ENCODE measurements around the gene NANOS2. TPM values are rescaled to one million over a fixed set of nuclear protein-coding genes. Genes with fewer than 3 reads are reported as not detected.

Gene NANOS2
- total and polyA plus RNA-seq, 2 of the 4 experiments (the other 2 are of a cell fraction), result not detected

DNA sequence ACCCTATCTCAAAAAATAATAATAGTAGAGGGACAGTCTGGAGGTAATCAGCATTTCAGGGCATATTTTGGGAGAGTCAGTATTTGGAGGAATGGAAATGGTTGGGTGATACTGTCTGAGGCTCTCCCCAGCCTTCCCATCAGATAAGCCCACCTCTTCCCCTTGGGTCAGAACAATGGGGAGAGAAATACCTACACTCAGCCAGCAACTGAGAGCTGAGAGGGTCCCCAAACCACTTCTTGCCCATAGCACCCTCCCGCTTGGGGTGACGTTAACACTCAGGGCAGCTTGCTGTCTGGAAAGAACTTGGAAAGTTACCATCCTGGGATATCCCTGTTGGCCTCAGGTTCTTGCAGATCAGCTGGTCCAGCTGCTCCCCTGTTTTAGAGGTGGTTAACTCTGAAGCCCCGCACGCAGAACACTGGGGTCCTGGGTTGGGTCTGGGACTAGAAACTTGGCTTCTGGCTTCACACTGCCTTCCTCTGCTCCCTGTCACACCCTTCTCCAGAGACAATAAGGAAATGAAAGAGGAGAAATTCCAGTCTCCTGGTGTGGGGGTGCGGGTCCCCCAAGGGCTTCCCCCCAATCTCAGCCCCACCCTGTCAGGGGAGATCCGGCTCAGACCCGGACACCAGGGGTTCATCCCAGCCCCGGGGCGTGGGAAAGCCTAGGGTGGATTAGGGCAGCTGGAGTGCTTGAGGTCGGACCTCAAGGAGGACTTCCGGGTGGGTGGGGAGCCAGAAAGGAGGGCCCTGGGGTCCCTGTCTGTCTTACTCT, 48.0 kb downstream of the NANOS2 start:
- Histone ChIP-seq H2BK15ac (ENCODE audit: low read depth, low read length) (no peak overlapping the region), H3K9me3 (ENCODE audit: control insufficient read depth, insufficient read depth, low read length) (peaks cover 2% of the 10 kb centered on the region; the same call in 1 of the 2 replicates), H3K4ac (ENCODE audit: low read depth, low read length) (no peak overlapping the region), H2AFZ (replicated peaks; ENCODE audit: low read length, poor library complexity) (no peak overlapping the region), H2BK120ac (ENCODE audit: low read depth, low read length) (no peak overlapping the region), H2BK5ac (ENCODE audit: low read depth, low read length, poor library complexity, severe bottlenecking) (no peak overlapping the region), H3K9ac (ENCODE audit: low read depth, low read length) (no peak overlapping the region), H4K20me1 (ENCODE audit: insufficient read depth, low read length) (peaks cover 8% of the 10 kb centered on the region), H2AK9ac (replicated peaks; ENCODE audit: low read depth, low read length, poor library complexity) (no peak overlapping the region), H3K27ac (ENCODE audit: insufficient read depth, low read length) (no peak overlapping the region), H3K27me3 (ENCODE audit: control insufficient read depth, insufficient read depth, low read length) (peaks cover 41% of the 10 kb centered on the region), H3K4me1 (ENCODE audit: control insufficient read depth, insufficient read depth, low read length) (no peaks in the 10 kb centered on the region), H3K9me1 (ENCODE audit: insufficient read depth, low read length) (no peaks in the 10 kb centered on the region), H3K79me1 (ENCODE audit: low read depth in 1 of 2, low read length in 2 of 2) (peaks cover 0 to 8% of the 10 kb centered on the region in 2 experiments; a peak in 2 of 4 replicates), H3K36me3 (ENCODE audit: control insufficient read depth, insufficient read depth, low read length) (no peaks in the 10 kb centered on the region), H3K18ac (ENCODE audit: low read depth, low read length) (no peak overlapping the region), H2BK20ac (ENCODE audit: low read depth, low read length) (no peak overlapping the region), H3K23ac (ENCODE audit: low read depth, low read length) (no peak overlapping the region), H3K14ac (replicated peaks; ENCODE audit: low read depth, low read length) (no peak overlapping the region), H4K5ac (ENCODE audit: low read depth, low read length) (no peak overlapping the region), H3K4me2 (ENCODE audit: low read depth, low read length) (no peak overlapping the region), H4K8ac (ENCODE audit: low read depth in 2 of 2, low read length in 2 of 2) (no peak overlapping the region), H3K56ac (ENCODE audit: extremely low read depth, insufficient read depth, low read length) (no peak overlapping the region), H4K91ac (ENCODE audit: insufficient read depth, low read depth, low read length) (no peak overlapping the region), H3K4me3 (ENCODE audit: insufficient read depth, low read depth, low read length) (no peak overlapping the region), H2AK5ac (ENCODE audit: low read depth, low read length) (no peak overlapping the region)
- dilution Hi-C loops (cut with HindIII; ENCODE audit: low sequenced_read_pairs, unreplicated experiment), result no loop called here
- ATAC-seq (ENCODE audit: low read depth), result no peak
- no peak for TF ChIP-seq MXI1 (IDR thresholded peaks at IDR 0.05; ENCODE audit: borderline replicate concordance, low read depth, low read length)
- TF ChIP-seq FOS (IDR thresholded peaks at IDR 0.05; ENCODE audit: low read depth, low read length), result no peak
- no peak for TF ChIP-seq BHLHE40 (IDR thresholded peaks at IDR 0.05; ENCODE audit: low read depth, low read length)
- TF ChIP-seq NFE2L2 (IDR thresholded peaks at IDR 0.05; ENCODE audit: low read depth, low read length), result no peak
- TF ChIP-seq, protein P1, sequence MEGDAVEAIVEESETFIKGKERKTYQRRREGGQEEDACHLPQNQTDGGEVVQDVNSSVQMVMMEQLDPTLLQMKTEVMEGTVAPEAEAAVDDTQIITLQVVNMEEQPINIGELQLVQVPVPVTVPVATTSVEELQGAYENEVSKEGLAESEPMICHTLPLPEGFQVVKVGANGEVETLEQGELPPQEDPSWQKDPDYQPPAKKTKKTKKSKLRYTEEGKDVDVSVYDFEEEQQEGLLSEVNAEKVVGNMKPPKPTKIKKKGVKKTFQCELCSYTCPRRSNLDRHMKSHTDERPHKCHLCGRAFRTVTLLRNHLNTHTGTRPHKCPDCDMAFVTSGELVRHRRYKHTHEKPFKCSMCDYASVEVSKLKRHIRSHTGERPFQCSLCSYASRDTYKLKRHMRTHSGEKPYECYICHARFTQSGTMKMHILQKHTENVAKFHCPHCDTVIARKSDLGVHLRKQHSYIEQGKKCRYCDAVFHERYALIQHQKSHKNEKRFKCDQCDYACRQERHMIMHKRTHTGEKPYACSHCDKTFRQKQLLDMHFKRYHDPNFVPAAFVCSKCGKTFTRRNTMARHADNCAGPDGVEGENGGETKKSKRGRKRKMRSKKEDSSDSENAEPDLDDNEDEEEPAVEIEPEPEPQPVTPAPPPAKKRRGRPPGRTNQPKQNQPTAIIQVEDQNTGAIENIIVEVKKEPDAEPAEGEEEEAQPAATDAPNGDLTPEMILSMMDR (conservative IDR thresholded peaks at IDR 0.05; ENCODE audit: low read depth, low read length), result no peak
- no peak for TF ChIP-seq RAD21 (IDR thresholded peaks at IDR 0.05; ENCODE audit: low read length)
- no peak for TF ChIP-seq MAZ (IDR thresholded peaks at IDR 0.05; ENCODE audit: borderline replicate concordance, low read depth, low read length)
- TF ChIP-seq RCOR1 (IDR thresholded peaks at IDR 0.05; ENCODE audit: insufficient replicate concordance, low read length), result no peak
- TF ChIP-seq, protein P2, sequence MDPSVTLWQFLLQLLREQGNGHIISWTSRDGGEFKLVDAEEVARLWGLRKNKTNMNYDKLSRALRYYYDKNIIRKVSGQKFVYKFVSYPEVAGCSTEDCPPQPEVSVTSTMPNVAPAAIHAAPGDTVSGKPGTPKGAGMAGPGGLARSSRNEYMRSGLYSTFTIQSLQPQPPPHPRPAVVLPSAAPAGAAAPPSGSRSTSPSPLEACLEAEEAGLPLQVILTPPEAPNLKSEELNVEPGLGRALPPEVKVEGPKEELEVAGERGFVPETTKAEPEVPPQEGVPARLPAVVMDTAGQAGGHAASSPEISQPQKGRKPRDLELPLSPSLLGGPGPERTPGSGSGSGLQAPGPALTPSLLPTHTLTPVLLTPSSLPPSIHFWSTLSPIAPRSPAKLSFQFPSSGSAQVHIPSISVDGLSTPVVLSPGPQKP (IDR thresholded peaks at IDR 0.05; ENCODE audit: borderline replicate concordance, low read depth, low read length), result no peak
- in situ Hi-C loops (cut with MboI; ENCODE audit: low sequenced_read_pairs), result no loop called here
- intact Hi-C loops (cut with micrococcal nuclease), result no loop called here
- POLR2A ChIA-PET (ENCODE audit: unreplicated experiment), result no interaction called here
- no TSS peak for BruUV-seq (replicated peaks)
- no peak for DNase-seq
- CTCF ChIA-PET, result no interaction called here
- WGBS, 2 experiments (ENCODE audit: extremely low coverage in 2 of 2, insufficient read length in 1 of 2), result no CpG with 5 or more reads among the region's 11 CpGs
